HG03196 (cell line): ENCODE data around the gene AGR3.

Source experiments
- ATAC-seq: cut with Tn5 transposase; IDR thresholded peaks from one replicate; pipeline ENCODE4 v1.9.1; 2021; ENCODE audit not compliant: unreplicated experiment

Gene AGR3

GRCh38 chr7:16881844-16882243 lies at the start of gene AGR3:
Gene AGR3, minus strand, starts transcription at chr7:16881983. Its CDS starts 3,365 bp downstream, at chr7:16878618.
- no peak for ATAC-seq

GRCh38 chr7:16930946-16931345 lies 49.2 kb upstream of the AGR3 start:
- no peak for ATAC-seq

GRCh38 chr7:16929146-16929762 lies 47.5 kb upstream of the AGR3 start:
- ATAC-seq: peak; percentile 95

- ATAC-seq: no peak
Observed at GRCh38 chr7:16926861-16927260, 45.1 kb upstream of the AGR3 start.

GRCh38 chr7:16926283-16926682 lies 44.5 kb upstream of the AGR3 start:
- ATAC-seq: no peak

- no peak for ATAC-seq
Observed at GRCh38 chr7:16925609-16926008, 43.8 kb upstream of the AGR3 start.

GRCh38 chr7:16923019-16923418 lies 41.2 kb upstream of the AGR3 start:
- no peak for ATAC-seq

GRCh38 chr7:16921644-16922257 lies 40.0 kb upstream of the AGR3 start:
- no peak for ATAC-seq

- no peak for ATAC-seq
Observed at GRCh38 chr7:16921151-16921550, 39.4 kb upstream of the AGR3 start.

GRCh38 chr7:16919440-16919839 lies 37.7 kb upstream of the AGR3 start:
- ATAC-seq: no peak

GRCh38 chr7:16918288-16918895 lies 36.6 kb upstream of the AGR3 start:
- ATAC-seq: no peak

- no peak for ATAC-seq
Observed at GRCh38 chr7:16916738-16917137, 35.0 kb upstream of the AGR3 start.

GRCh38 chr7:16916105-16916639 lies 34.4 kb upstream of the AGR3 start:
- no peak for ATAC-seq

GRCh38 chr7:16915405-16915804 lies 33.6 kb upstream of the AGR3 start:
- no peak for ATAC-seq

- ATAC-seq: no peak
Observed at GRCh38 chr7:16914771-16915170, 33.0 kb upstream of the AGR3 start.

- no peak for ATAC-seq
Observed at GRCh38 chr7:16913643-16914042, 31.9 kb upstream of the AGR3 start.

GRCh38 chr7:16912540-16912939 lies 30.8 kb upstream of the AGR3 start:
- ATAC-seq: no peak

- no peak for ATAC-seq
Observed at GRCh38 chr7:16908561-16908960, 26.8 kb upstream of the AGR3 start.

- no peak for ATAC-seq
Observed at GRCh38 chr7:16905300-16906044, 23.7 kb upstream of the AGR3 start.

- no peak for ATAC-seq
Observed at GRCh38 chr7:16904076-16904475, 22.3 kb upstream of the AGR3 start.

GRCh38 chr7:16900209-16900768 lies 18.5 kb upstream of the AGR3 start:
- ATAC-seq: no peak
